Activated CD4-positive, alpha-beta T cell treated with anti-CD3 and anti-CD28 coated beads, Interleukin-2, amount 10 ng/mL, durations not matched to agents 7 days and 5 days (primary cell): ENCODE results near the gene CRB2. TPM values are rescaled to one million over a fixed set of nuclear protein-coding genes. Genes with fewer than 3 reads are reported as not detected.
"Not testable (repeated sequence)": the region's sequence is repeated elsewhere in the genome, so short reads cannot be mapped to it uniquely, and the experiment has no call there.

Experiments used
- CTCF ChIA-PET: fragments of 350-600 bp; sonication (Branson Sonifier 250); formaldehyde crosslinking; loops from one replicate; lab custom pipeline; 2021; ENCODE audit warnings: antibody characterized with exemption; lab: Charles Lee
- POLR2A ChIA-PET: fragments of 350-600 bp; sonication (Branson Sonifier 250); formaldehyde crosslinking; loops from one replicate; lab custom pipeline; 2021; ENCODE audit warnings: antibody characterized with exemption; lab: Charles Lee
- DNase-seq: peaks from one replicate; pipeline ENCODE4 v3.0.0-alpha.2; 2020
- H3K27ac Mint-ChIP-seq: one replicate; pipeline ENCODE4 v1.8.0; 2021; ENCODE audit warnings: mild to moderate bottlenecking, moderate library complexity, mixed read lengths
- H3K27me3 Mint-ChIP-seq: one replicate; pipeline ENCODE4 v1.8.0; 2021; ENCODE audit warnings: mixed read lengths
- H3K36me3 Mint-ChIP-seq: one replicate; pipeline ENCODE4 v1.8.0; 2021; ENCODE audit warnings: low read depth, mixed read lengths
- H3K4me1 Mint-ChIP-seq: one replicate; pipeline ENCODE4 v1.8.0; 2021; ENCODE audit warnings: mixed read lengths
- H3K4me3 Mint-ChIP-seq: one replicate; pipeline ENCODE4 v1.8.0; 2021; ENCODE audit warnings: mild to moderate bottlenecking, moderate library complexity, mixed read lengths
- H3K9me3 Mint-ChIP-seq: one replicate; pipeline ENCODE4 v1.8.0; 2021; ENCODE audit warnings: mixed read lengths
- total RNA-seq, 2 experiments: library from RNA; stranded (reverse); gene quantifications; one replicate each; pipeline ENCODE4 v1.2.3, GENCODE V29; 2021

Gene CRB2
- total RNA-seq, 2 experiments from 2014 or later, result not detected

- H3K27ac Mint-ChIP-seq, result no peak overlapping the region
- no peak for DNase-seq
- H3K27me3 Mint-ChIP-seq, result no peaks in the 10 kb centered on the region
- CTCF ChIA-PET, result interaction anchor here (0.6 kb wide), 1 partner anchor 614 kb away, joined by 3 read pairs; no protein-coding TSS in a partner anchor
- peaks cover 2% of the 10 kb centered on the region for H3K4me1 Mint-ChIP-seq
- no peaks in the 10 kb centered on the region for H3K36me3 Mint-ChIP-seq
- H3K9me3 Mint-ChIP-seq, result no peaks in the 10 kb centered on the region
- no peak overlapping the region for H3K4me3 Mint-ChIP-seq
- POLR2A ChIA-PET, result no interaction called here
These were observed 31.7 kb downstream of the CRB2 start for GRCh38 chr9:123387686-123388085.

DNA sequence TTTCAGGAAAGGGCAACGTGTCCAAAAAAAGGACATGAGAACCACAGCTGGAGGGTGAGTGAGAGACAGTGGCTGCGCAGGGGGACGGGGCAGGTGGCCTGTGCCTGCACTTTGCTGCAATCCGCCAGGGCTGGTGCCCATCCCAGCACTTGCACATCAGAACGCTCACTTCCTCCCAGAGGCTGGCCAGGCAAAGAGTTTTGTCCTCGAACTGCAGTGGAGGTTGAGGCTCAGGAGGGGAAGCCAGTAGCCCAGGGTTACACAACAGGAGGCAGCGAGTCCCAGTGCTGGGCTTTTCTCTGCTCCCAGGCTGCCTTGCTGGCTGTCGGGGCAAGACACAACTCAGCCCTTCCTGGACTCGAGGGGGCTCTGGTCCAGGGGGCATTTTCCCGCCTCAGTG is 33.1 kb downstream of the CRB2 start:
- Mint-ChIP-seq H3K27me3 (no peaks in the 10 kb centered on the region), H3K4me1 (peaks cover 2% of the 10 kb centered on the region), H3K36me3 (no peaks in the 10 kb centered on the region), H3K27ac (no peak overlapping the region), H3K9me3 (no peaks in the 10 kb centered on the region), H3K4me3 (no peak overlapping the region)
- ChIA-PET CTCF (no interaction called here), POLR2A (no interaction called here)
- no peak for DNase-seq

GRCh38 chr9:123389698-123390097 is 33.7 kb downstream of the CRB2 start:
- H3K27me3 Mint-ChIP-seq, result no peaks in the 10 kb centered on the region
- no peaks in the 10 kb centered on the region for H3K36me3 Mint-ChIP-seq
- ChIA-PET POLR2A (no interaction called here), CTCF (no interaction called here)
- no peak overlapping the region for H3K4me3 Mint-ChIP-seq
- H3K27ac Mint-ChIP-seq, result no peak overlapping the region
- peaks cover 2% of the 10 kb centered on the region for H3K4me1 Mint-ChIP-seq
- no peaks in the 10 kb centered on the region for H3K9me3 Mint-ChIP-seq
- no peak for DNase-seq

GRCh38 chr9:123390337-123391135 is 34.5 kb downstream of the CRB2 start:
- no peaks in the 10 kb centered on the region for H3K36me3 Mint-ChIP-seq
- no peak overlapping the region for H3K27ac Mint-ChIP-seq
- ChIA-PET CTCF (no interaction called here), POLR2A (no interaction called here)
- no peaks in the 10 kb centered on the region for H3K4me1 Mint-ChIP-seq
- no peak overlapping the region for H3K4me3 Mint-ChIP-seq
- H3K9me3 Mint-ChIP-seq, result no peaks in the 10 kb centered on the region
- no peaks in the 10 kb centered on the region for H3K27me3 Mint-ChIP-seq
- no peak for DNase-seq

DNA sequence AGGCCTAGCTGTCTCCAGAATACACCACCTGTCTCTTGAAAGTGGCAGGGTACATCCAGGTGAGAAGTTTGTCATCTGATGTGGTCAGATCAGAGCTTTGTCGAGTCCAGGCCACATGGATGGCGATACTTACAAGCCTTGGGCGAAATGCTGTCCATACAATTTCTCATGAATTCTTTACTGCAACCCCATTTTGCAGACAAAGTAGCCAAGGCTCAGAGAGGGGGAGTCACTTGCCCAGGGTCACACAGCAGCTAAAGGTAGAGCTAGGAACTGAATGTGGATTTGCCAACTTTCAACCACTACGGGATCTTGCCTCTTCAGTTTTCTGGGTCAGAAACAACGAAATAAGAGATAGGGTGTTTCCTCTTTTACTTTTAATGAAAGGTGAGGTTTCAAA is 35.2 kb downstream of the CRB2 start:
- H3K27me3 Mint-ChIP-seq, result no peaks in the 10 kb centered on the region
- no peak for DNase-seq
- no peak overlapping the region for H3K27ac Mint-ChIP-seq
- POLR2A ChIA-PET, result no interaction called here
- H3K4me3 Mint-ChIP-seq, result no peak overlapping the region
- H3K36me3 Mint-ChIP-seq, result no peaks in the 10 kb centered on the region
- CTCF ChIA-PET, result no interaction called here
- H3K4me1 Mint-ChIP-seq, result no peaks in the 10 kb centered on the region
- no peaks in the 10 kb centered on the region for H3K9me3 Mint-ChIP-seq

GRCh38 chr9:123391946-123392345 is 35.9 kb downstream of the CRB2 start:
- Mint-ChIP-seq H3K4me3 (no peak overlapping the region), H3K4me1 (no peaks in the 10 kb centered on the region), H3K27ac (no peak overlapping the region), H3K36me3 (no peaks in the 10 kb centered on the region), H3K9me3 (no peaks in the 10 kb centered on the region), H3K27me3 (no peaks in the 10 kb centered on the region)
- POLR2A ChIA-PET, result no interaction called here
- CTCF ChIA-PET, result no interaction called here
- no peak for DNase-seq

GRCh38 chr9:123392802-123393201 is 36.8 kb downstream of the CRB2 start:
- ChIA-PET CTCF (no interaction called here), POLR2A (no interaction called here)
- no peaks in the 10 kb centered on the region for H3K36me3 Mint-ChIP-seq
- no peaks in the 10 kb centered on the region for H3K9me3 Mint-ChIP-seq
- no peaks in the 10 kb centered on the region for H3K27me3 Mint-ChIP-seq
- no peak for DNase-seq
- no peak overlapping the region for H3K4me3 Mint-ChIP-seq
- no peak overlapping the region for H3K27ac Mint-ChIP-seq
- H3K4me1 Mint-ChIP-seq, result no peaks in the 10 kb centered on the region

DNA sequence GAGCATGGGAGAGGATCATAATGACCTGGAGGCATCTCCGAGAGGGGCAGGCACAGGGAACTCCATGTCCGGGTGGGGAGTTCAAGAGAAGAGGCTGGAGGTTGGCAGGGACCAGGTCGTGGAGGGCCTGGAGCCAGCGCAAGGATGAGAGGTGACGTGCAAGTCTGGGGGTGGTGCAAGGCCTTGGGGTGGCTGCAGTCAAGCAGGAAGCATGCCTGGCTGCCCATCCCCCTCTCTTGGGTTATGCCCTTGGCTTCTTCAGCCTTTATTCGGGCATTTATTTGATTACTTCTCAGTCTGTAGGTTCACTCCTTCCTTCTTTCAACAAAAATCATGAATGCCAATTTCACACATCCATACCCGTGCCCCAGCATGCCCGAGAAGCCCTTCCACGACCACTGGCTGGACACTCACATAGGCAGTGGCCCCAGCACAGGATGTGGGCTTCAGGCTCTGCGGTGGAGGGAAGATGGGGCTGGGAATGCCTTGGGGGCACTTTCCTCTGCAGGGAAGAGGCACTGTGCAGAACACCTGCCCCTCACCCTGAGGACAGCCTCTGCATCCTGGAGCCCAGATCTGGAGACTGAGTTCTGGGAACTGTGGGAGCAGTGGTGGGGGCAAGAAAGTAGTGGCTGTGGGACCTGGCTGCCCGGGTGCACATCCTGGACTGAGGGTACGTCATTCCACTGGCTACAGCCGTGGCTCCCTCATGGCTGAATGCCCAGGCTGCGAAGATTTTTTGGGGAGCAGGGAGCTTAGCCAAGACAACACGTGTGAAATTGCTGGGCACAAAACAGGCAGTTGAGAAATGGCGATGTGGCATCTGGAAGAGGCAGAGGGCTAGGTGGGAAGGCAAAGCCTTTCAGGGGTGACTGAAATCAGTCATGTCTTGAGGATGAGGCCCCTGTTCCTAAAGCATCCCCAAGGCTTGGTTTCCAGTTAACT is 38.6 kb downstream of the CRB2 start:
- Mint-ChIP-seq H3K27me3 (no peaks in the 10 kb centered on the region), H3K27ac (no peak overlapping the region), H3K4me1 (no peaks in the 10 kb centered on the region), H3K4me3 (no peak overlapping the region), H3K36me3 (no peaks in the 10 kb centered on the region), H3K9me3 (no peaks in the 10 kb centered on the region)
- POLR2A ChIA-PET, result no interaction called here
- no peak for DNase-seq
- CTCF ChIA-PET, result no interaction called here

GRCh38 chr9:123395276-123395688 is 39.3 kb downstream of the CRB2 start:
- no peaks in the 10 kb centered on the region for H3K36me3 Mint-ChIP-seq
- H3K4me1 Mint-ChIP-seq, result no peaks in the 10 kb centered on the region
- no peak overlapping the region for H3K4me3 Mint-ChIP-seq
- no peak for DNase-seq
- H3K27ac Mint-ChIP-seq, result no peak overlapping the region
- H3K27me3 Mint-ChIP-seq, result no peaks in the 10 kb centered on the region
- CTCF ChIA-PET, result interaction anchor here (1.1 kb wide), 1 partner anchor 42 kb away, joined by 4 read pairs; no protein-coding TSS in a partner anchor
- no peaks in the 10 kb centered on the region for H3K9me3 Mint-ChIP-seq
- POLR2A ChIA-PET, result no interaction called here

GRCh38 chr9:123395689-123396511 is 39.9 kb downstream of the CRB2 start:
- CTCF ChIA-PET, result interaction anchor here (1.1 kb wide), 1 partner anchor 42 kb away, joined by 4 read pairs; no protein-coding TSS in a partner anchor
- H3K36me3 Mint-ChIP-seq, result no peaks in the 10 kb centered on the region
- H3K27me3 Mint-ChIP-seq, result no peaks in the 10 kb centered on the region
- no peaks in the 10 kb centered on the region for H3K9me3 Mint-ChIP-seq
- H3K4me1 Mint-ChIP-seq, result no peaks in the 10 kb centered on the region
- H3K27ac Mint-ChIP-seq, result no peak overlapping the region
- H3K4me3 Mint-ChIP-seq, result no peak overlapping the region
- POLR2A ChIA-PET, result no interaction called here
- DNase-seq, result no peak

- no peaks in the 10 kb centered on the region for H3K27me3 Mint-ChIP-seq
- no peaks in the 10 kb centered on the region for H3K36me3 Mint-ChIP-seq
- H3K4me3 Mint-ChIP-seq, result no peak overlapping the region
- no peaks in the 10 kb centered on the region for H3K4me1 Mint-ChIP-seq
- H3K27ac Mint-ChIP-seq, result no peak overlapping the region
- ChIA-PET POLR2A (no interaction called here), CTCF (no interaction called here)
- no peaks in the 10 kb centered on the region for H3K9me3 Mint-ChIP-seq
- no peak for DNase-seq
These were observed 42.0 kb downstream of the CRB2 start for GRCh38 chr9:123397975-123398374.

GRCh38 chr9:123398938-123399337 is 42.9 kb downstream of the CRB2 start:
- H3K9me3 Mint-ChIP-seq, H3K27ac Mint-ChIP-seq, H3K27me3 Mint-ChIP-seq, H3K4me3 Mint-ChIP-seq, H3K4me1 Mint-ChIP-seq, H3K36me3 Mint-ChIP-seq, POLR2A ChIA-PET, DNase-seq: not testable (repeated sequence)
- CTCF ChIA-PET, result interaction anchor here (0.6 kb wide), 1 partner anchor 162 kb away, joined by 3 read pairs; no protein-coding TSS in a partner anchor
